ENCODE results near the gene ZBTB21.
A peak's percentile ranks its signal among the peaks of the same experiment; 100 is the strongest.

The ZBTB21 gene

GRCh38 chr21:42009831-42010506, at the start of gene ZBTB21:
TSS of gene ZBTB21 (minus strand) at chr21:42010360. CDS start at chr21:41994095, 16,265 bp downstream.
- DNase-seq: peak; percentile 83

DNA sequence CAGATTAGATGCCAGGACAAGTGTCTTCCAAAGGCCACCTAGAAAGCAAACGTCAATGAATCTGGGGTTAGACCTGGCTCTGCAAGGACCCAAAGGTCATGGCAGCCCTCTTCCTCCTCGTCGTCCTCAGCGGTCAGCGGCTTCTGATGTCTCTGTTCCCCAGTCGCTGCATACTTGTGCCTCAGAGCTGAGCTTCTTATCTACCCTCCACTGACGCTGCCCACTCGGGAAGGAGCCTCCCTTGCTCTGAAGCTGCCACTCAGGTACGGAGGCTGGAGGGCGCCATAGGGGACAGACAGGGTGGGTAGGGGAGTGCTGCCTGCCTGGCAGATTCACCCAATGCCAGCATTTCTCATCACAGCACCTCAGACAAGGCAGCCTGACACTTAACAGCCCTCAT, 49.6 kb upstream of the ZBTB21 start:
- no peak for DNase-seq

- no peak for DNase-seq
These were observed 49.0 kb upstream of the ZBTB21 start for GRCh38 chr21:42059141-42059540.

- DNase-seq: no peak
These were observed 48.5 kb upstream of the ZBTB21 start for GRCh38 chr21:42058631-42059111.

- DNase-seq: no peak
These were observed 47.8 kb upstream of the ZBTB21 start for GRCh38 chr21:42057851-42058437.

GRCh38 chr21:42056996-42057689, 47.0 kb upstream of the ZBTB21 start:
- peak; percentile 55 for DNase-seq

DNA sequence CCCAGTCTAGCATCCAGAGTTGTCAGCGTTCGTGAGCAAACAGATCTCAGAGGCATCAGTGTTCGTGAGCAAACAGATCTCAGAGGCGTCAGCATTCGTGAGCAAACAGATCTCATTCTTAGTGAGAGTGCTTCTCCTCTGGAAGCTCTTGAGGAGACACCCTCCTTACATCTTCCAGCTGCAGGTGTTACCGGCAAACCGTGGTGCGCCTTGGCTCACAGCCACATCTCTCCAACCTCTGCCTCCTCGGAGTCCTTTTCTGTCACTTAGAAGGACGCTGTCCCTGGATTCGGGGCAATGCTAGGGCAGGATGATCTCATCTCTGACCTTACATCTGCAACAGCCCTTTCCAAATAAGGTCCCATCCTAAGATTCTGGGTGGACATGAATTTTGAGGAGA, 46.3 kb upstream of the ZBTB21 start:
- no peak for DNase-seq

GRCh38 chr21:42055425-42055824, 45.3 kb upstream of the ZBTB21 start:
- DNase-seq: no peak

DNA sequence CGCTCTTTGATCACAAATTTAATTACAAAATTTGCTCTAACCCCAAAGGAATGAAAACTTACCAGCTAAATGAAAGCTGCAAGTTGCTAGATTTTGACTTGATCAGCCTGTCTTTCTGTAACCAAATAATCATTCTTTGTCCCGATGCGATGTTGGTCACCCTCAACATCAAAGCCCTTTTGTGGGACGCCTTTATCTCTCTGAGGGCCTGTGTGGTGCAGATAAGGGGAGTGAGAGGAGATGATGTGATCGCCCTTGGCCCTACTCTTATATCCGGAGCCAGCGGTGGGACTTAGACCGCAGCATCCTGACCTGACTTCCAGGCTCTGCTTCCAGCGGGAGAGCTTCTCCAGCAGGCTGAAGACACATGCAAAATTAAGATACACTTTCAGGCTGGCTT, 41.6 kb upstream of the ZBTB21 start:
- no peak for DNase-seq

DNA sequence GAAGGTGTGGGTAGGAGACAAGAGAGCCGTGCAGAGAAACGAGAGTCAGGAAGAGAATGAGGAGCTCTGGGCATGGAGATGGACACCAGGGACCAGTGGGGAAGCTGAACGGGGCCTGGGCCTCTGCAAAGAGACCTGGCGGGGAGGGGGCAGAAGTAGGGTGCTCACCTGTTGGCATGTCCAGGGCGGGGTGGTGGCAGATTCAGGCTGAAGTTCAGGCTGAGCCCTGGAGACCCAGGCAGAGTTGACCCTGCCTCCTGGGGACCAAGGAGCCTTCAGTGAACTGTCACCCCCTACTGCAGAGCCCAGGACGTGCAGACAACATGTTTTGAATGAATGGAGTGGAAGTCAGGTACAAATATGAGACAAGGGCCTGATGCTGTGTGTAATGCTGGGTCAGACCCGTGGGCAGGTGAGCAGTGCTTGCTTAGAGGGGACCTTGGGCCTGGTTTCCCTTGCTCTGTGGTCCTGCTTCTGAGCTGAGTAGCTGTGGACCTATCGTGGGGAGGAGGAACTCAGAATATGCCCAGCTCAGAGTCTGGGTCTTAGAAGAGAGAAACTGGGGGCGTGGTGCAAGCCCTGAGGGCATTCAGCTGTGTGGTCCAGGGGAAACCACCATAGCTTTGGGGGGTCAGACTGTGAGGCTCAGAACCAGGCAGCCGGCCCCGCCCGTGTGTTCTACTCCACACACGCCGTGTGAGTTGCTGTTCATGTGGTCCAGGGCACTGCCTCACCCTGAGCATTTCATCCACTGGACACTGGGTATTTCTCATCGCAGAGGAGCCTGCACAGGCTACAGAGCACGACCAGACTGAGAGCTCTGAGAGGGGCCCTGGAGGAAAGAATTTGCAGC, 39.6 kb upstream of the ZBTB21 start:
- DNase-seq: no peak

DNA sequence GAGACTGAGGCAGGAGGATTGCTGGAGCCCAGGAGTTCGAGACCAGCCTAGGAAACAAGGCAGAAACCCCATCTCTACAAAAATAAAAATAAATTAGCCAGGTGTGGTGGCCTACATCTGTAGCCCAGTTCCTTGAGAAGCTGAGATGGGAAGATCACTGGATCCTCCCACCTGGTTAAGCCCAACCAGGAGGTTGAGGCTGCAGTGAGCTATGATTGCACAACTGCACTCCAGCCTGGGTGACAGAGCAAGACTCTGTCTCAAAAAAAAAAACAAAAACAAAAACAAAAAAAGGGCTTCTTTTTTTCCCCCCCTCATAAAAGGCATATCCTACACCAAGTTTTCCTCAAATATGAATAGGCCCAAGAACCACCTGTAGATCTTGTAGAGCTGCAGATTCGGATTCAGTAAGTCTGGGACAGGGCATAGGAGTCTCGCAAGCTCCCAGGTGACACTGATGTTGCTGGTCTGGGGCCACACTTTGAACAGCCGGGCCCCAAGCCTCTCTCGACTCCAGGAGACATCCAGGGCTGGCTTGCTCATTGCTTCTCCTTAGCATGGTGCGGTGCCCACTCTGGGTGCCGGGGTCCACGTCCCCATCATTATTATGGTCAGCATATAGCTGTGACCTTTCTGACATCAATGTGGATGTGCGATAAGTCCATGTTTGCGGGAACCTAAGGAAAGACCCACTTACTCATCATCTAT, 38.9 kb upstream of the ZBTB21 start:
- DNase-seq: no peak

DNA sequence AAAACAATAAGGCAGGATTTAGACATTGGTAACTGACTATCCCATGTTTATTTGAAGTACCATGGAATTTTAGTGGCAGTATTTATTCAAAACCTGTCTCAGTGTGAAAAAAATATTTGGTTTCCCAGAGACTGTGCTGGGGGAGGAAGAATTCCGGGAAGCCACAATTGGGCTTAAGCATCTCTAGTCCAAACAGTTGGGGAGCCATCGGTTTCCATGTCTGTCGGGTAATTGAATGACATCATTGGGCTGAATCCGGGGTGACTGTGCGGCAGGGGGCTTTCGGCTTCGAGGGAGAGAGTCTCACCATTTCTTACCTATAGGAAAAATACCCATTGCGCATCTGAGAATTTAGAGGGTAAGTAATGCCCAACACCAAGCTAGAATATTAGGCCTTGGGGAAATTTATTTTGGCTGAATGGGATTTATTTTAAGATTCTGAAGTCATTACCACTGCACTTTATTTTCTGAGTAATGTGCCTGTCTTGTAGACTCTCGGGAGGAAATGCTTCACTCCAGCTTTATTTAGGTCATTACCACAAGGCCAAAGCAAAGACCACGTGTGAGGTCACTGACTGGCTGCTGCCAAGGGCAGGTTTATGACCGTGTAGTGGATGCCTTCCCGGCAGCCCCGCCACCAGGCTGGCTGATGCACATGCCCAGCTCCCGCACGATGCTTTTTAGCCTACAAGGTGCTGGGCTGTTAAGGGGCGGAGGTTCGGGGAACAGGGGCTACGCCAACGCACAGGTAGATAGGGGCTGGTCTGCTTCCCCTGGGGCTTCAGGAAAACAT, 37.9 kb upstream of the ZBTB21 start:
- no peak for DNase-seq

GRCh38 chr21:42044871-42045495, 34.8 kb upstream of the ZBTB21 start:
- no peak for DNase-seq

DNA sequence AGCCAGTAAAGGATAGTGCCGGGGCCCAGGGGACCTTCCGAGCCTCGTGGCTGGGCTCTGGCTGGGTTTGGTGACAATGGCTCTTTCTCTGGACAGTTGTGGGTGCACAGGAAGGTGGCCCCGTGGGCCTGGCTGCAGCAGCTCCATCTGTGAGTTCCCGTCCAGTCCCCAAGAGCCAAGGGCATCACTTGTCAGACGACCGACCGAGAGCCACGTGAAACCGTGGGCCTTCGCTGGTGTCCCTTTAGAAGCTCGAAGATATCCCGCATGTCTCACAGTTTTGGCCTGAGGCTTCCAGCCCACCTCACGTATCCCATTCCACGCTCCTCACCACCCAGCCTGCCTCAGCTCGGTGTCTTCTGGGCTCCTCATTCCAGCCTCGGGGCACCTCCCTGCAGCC, 33.8 kb upstream of the ZBTB21 start:
- DNase-seq: no peak

DNA sequence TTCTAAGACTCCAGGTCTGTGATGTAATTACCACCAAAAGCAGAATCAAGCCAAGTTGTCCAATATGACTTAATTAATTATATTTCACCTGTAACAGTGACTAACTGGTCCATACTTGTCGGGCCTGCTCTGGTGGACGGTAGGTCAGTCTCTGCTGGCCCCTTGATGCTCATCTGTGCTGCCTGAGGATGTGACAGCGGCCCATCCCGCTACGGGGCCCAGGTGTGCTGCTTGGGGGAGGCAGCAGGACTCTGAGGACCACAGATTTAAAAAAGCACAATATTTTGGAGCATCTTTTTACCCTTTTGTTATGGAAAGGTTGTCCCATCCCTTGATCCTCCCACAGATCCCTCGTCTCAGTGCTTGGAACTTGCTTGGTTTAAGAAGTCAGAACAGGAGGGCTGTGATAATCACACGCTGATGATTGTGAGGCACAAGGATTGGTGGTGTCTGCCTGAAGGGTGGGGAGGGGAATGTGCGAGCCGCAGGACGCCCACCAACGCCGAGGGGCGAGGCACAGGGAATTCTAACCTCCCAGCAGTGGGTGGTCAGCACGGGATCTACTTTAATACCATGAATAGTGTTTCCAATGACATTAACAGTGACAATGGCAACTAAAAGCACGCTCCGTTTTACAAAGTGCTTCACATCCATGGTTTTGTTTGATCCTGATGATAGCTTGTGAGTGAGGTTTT, 33.2 kb upstream of the ZBTB21 start:
- DNase-seq: no peak

DNA sequence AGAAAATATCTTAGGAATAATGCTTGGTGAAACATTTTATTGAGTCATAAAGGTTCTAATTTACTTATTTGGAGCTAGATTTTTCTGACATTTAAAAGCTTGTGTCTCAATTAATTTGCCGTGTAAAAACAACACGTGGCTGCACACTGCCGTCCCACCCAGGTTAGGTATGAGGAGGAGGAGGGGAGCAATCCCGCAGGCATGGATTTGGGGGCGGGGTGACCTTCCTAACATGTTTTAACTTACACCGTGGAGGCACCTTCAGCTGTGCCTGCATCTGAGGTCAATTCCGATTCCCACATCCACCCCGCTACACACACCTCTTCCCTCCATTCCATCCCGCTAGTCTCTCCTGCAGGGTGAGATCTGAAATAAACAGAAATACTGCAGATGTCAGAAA, 32.5 kb upstream of the ZBTB21 start:
- DNase-seq: no peak

GRCh38 chr21:42041711-42042110, 31.6 kb upstream of the ZBTB21 start:
- no peak for DNase-seq

- DNase-seq: no peak
These were observed 31.1 kb upstream of the ZBTB21 start for GRCh38 chr21:42041246-42041645.

DNA sequence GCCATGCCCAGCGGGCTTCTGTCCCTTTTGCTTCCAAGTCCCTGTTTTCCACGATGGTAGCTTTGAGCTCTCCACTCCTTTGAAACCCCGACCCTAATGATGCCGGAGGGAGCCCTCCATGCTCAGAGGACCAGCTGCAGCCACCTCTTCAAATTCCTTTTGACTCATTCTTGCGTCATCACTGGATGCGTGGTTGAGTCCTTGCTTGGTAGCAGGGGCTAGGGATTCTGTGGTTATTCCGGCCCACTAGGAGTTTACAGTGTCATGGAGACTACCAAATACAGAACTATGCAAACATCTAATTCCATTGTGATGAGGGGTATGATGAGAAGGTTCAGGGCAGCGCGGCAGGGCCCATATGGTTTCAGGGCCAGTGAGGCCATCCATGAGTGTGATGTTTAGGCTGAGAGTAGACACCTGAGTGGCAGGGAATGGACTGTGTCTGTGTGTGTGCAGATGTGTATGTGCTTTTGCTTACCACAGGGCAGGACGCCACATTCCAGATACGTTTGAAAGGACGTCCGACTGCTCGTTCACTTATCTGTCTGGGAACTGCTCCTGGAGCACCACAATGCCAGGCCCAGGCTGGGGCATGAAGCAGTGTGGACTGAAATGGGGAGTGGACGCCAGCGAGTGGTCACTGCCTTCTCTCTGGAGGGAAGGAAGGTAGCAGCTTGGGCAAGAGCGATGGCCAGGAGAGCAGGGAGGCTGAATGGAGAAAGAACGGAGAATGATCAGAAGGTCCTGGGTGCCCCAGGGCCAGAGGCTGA, 30.4 kb upstream of the ZBTB21 start:
- no peak for DNase-seq

GRCh38 chr21:42039911-42040351, 29.8 kb upstream of the ZBTB21 start:
- no peak for DNase-seq
